Measurements from ENCODE around the gene DHRSX. TPM values are rescaled to one million over a fixed set of nuclear protein-coding genes. Genes with fewer than 3 reads are reported as not detected.

Gene DHRSX
- total and polyA plus RNA-seq, 9 of the 15 experiments (the other 6 are each of a cell fraction or from before 2014, with no cell fraction given), result 0.59 to 11.0 (median 6.2) TPM

DNA sequence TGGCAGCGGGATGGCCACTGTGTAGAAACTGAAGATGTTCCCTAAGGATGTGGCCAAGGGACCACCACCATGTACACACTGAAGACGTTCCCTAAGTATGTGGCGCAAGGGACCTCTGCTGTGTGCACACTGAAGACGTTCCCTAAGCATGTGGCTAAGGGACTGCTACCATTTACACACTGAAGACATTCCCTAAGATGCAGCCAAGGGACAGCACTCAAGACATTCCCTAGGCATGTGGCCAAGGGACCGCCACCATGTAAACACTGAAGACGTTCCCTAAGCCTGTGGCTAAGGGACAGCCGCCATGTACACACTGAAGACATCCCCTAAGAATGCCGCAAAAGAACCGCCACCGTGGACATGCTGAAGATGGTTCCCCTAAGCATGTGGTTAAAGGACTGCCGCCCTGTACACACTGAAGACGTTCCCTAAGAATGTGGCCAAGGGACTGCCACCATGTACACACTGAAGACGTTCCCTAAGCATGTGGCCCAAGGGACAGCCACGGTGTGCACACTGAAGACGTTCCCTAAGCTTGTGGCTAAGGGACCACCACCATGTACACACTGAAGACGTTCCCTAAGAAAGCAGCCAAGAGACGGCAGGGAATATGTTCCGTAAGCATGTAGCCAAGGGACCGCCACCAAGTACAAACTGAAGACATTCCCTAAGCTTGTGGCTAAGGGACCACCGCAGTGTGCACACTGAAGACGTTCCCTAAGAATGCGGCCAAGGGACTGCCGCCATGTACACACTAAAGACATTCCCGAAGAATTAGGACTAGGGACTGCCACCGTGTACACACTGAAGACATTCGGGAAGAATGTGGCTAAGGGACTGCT, 43.3 kb downstream of the DHRSX start (continued):
- no peak for TF ChIP-seq PYGO2 (tag; IDR thresholded peaks at IDR 0.05)
- TF ChIP-seq ZNF830 (CRISPR knock-in tag; IDR thresholded peaks at IDR 0.05), result 0 out of 2 replicates have a peak, but pooled peaks have one; percentile 24
- TF ChIP-seq, protein P1, sequence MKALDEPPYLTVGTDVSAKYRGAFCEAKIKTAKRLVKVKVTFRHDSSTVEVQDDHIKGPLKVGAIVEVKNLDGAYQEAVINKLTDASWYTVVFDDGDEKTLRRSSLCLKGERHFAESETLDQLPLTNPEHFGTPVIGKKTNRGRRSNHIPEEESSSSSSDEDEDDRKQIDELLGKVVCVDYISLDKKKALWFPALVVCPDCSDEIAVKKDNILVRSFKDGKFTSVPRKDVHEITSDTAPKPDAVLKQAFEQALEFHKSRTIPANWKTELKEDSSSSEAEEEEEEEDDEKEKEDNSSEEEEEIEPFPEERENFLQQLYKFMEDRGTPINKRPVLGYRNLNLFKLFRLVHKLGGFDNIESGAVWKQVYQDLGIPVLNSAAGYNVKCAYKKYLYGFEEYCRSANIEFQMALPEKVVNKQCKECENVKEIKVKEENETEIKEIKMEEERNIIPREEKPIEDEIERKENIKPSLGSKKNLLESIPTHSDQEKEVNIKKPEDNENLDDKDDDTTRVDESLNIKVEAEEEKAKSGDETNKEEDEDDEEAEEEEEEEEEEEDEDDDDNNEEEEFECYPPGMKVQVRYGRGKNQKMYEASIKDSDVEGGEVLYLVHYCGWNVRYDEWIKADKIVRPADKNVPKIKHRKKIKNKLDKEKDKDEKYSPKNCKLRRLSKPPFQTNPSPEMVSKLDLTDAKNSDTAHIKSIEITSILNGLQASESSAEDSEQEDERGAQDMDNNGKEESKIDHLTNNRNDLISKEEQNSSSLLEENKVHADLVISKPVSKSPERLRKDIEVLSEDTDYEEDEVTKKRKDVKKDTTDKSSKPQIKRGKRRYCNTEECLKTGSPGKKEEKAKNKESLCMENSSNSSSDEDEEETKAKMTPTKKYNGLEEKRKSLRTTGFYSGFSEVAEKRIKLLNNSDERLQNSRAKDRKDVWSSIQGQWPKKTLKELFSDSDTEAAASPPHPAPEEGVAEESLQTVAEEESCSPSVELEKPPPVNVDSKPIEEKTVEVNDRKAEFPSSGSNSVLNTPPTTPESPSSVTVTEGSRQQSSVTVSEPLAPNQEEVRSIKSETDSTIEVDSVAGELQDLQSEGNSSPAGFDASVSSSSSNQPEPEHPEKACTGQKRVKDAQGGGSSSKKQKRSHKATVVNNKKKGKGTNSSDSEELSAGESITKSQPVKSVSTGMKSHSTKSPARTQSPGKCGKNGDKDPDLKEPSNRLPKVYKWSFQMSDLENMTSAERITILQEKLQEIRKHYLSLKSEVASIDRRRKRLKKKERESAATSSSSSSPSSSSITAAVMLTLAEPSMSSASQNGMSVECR (CRISPR knock-in tag; IDR thresholded peaks at IDR 0.05), result 0 out of 2 replicates have a peak, but pooled peaks have one; percentile 2
- peak in 1 of 2 experiments; percentile 69; a peak in 1 of 4 replicates for TF ChIP-seq SIN3A (IDR thresholded peaks at IDR 0.05; ENCODE audit: borderline replicate concordance in 2 of 2, control insufficient read depth in 1 of 2, low read depth in 2 of 2, low read length in 2 of 2)
- 0 out of 2 replicates have a peak, but pooled peaks have one; percentile 12 for TF ChIP-seq NCOR1 (IDR thresholded peaks at IDR 0.05)
- TF ChIP-seq ZNF347 (CRISPR knock-in tag; IDR thresholded peaks at IDR 0.05; ENCODE audit: low read depth), result no peak
- peak; percentile 85; the same call in 1 of the 2 replicates for TF ChIP-seq FOXK1 (CRISPR knock-in tag; IDR thresholded peaks at IDR 0.05; ENCODE audit: borderline replicate concordance)
- TF ChIP-seq SLC30A9 (CRISPR knock-in tag; IDR thresholded peaks at IDR 0.05), result no peak
- TF ChIP-seq RBM25 (IDR thresholded peaks at IDR 0.05; ENCODE audit: low read depth, low read length, severe bottlenecking), result peak; percentile 17
- no peak for TF ChIP-seq ZNF174 (CRISPR knock-in tag; IDR thresholded peaks at IDR 0.05)
- 0 out of 4 replicates have a peak, but pooled peaks of 1 of the 2 experiments have one; percentile 6 for TF ChIP-seq RCOR1 (IDR thresholded peaks at IDR 0.05; ENCODE audit: borderline replicate concordance in 1 of 2, low read depth in 2 of 2, low read length in 2 of 2)
- peak; percentile 84 for TF ChIP-seq CEBPG (CRISPR knock-in tag; IDR thresholded peaks at IDR 0.05)
- TF ChIP-seq CEBPG (tag; conservative IDR thresholded peaks at IDR 0.05 in 1 of 2, IDR thresholded peaks at IDR 0.05 in 1 of 2), result peak; percentile 68 to 87
- no peak for TF ChIP-seq WHSC1 (IDR thresholded peaks at IDR 0.05; ENCODE audit: low read length)
- TF ChIP-seq TOE1 (IDR thresholded peaks at IDR 0.05; ENCODE audit: borderline replicate concordance), result peak; percentile 98
- TF ChIP-seq TOE1 (CRISPR knock-in tag; IDR thresholded peaks at IDR 0.05; ENCODE audit: borderline replicate concordance, low read depth), result no peak; the same call in 1 of the 2 replicates
- peak; percentile 92 for TF ChIP-seq EP400 (IDR thresholded peaks at IDR 0.05)
- TF ChIP-seq RNF2 (IDR thresholded peaks at IDR 0.05), result peak; percentile 97
- TF ChIP-seq RB1 (IDR thresholded peaks at IDR 0.05; ENCODE audit: low read depth), result peak; percentile 53; the same call in 1 of the 2 replicates
- TF ChIP-seq TEAD4 (IDR thresholded peaks at IDR 0.05; ENCODE audit: low read length), result peak; percentile 77
- 0 out of 2 replicates have a peak, but pooled peaks have one; percentile 68 for TF ChIP-seq TEAD4 (CRISPR knock-in tag; IDR thresholded peaks at IDR 0.05; ENCODE audit: borderline replicate concordance)
- peak; percentile 28 for TF ChIP-seq RBM39 (optimal IDR thresholded peaks at IDR 0.05; ENCODE audit: low read depth, low read length)
